Hippocampal formation (tissue), 2 donors: Measurements from ENCODE around the gene KCTD19.
"Not testable (repeated sequence)": the region's sequence is repeated elsewhere in the genome, so short reads cannot be mapped to it uniquely, and the experiment has no call there.

Source experiments
- DNase-seq, 2 donors: peaks; one replicate each; lab custom pipeline; 2025; lab: John Stamatoyannopoulos, UW

Gene KCTD19

DNA sequence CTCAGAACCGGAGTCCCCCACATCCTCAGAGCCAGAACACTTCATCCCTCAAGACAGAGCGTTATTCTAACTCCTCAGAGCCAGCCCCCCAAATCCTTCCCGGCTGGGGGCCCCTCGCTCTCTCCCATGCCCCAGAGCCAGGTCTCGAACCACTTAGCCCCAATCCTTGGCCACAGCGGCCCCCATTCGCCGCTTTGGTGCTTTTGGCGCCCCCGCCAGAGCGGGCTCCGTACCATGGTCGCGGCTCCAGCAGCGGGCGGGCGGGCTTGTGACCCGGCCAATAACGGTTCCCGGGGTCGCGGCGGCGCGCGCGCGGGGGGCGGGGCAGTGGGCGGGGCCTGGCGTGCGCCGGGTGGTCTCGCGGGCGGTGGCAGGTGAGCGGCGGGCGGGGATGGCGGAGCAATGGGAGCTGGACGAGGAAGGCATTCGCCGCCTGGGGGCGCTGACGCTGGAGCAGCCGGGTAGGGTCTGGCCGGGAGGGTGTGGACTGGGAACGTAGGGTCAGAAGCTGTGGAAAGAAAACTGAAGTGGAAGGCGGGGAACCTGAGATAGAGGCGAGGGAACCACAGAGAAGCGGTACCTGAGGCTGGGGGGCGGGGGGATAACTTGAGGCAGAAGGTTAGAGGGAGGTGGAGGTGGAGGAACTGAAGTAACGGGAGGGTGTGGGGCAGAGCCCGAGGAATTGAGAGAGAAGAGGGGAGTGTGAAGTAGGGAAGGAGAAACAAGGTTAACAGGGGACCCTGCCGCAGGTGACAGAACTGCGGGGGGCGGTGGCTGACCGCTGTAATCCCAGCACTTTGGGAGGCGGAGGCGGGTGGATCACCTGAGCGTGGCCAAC lies at the start of gene KCTD19, which contains the start of gene LRRC36:
TSS of gene KCTD19 (minus strand) at position 270 of the 838 bp plus-strand sequence. CDS start at position 236, 34 bp downstream.
TSS of gene LRRC36 (plus strand) at position 344 of the 838 bp plus-strand sequence. CDS start at position 392, 48 bp downstream.
- peak in 1 of 2 donors; percentile 13 for DNase-seq

- not testable (repeated sequence) for DNase-seq
These were observed 49.5 kb upstream of the KCTD19 start for GRCh38 chr16:67376012-67376411.

- peak in 1 of 2 donors; percentile 57 for DNase-seq
These were observed 46.1 kb upstream of the KCTD19 start for GRCh38 chr16:67372664-67373063.

- no peak for DNase-seq
These were observed 44.1 kb upstream of the KCTD19 start for GRCh38 chr16:67370661-67371060.

DNA sequence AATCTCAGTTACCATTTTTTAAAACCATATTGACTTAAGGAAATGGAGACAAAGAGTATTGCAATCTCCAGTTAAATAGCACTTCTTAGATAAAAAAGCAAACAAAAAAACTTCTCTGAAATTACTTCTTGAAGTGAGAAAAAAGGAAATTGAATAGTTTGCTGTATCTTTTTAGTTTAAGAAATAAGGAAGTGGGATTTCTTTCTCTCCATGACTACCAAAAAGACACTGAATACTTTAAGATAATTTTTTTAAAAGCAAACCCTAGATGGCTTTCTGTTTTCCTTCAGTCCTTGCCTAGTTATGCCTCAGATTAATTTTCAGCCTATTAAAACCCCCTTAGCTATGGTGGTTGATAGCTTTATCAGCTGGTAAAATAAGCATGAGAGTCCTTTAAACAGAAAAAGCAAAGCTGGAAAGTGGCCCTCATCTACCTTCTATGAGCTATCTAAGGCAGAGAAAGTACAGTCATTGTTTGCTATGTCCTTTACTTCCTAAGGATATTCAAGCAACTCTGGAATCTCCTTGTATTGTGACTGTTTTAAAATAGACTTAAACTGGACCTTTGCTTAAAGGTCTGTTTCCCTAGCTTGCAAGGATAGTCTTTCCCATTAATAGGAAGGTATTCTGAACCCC lies 38.2 kb upstream of the KCTD19 start:
- DNase-seq = no peak

DNA sequence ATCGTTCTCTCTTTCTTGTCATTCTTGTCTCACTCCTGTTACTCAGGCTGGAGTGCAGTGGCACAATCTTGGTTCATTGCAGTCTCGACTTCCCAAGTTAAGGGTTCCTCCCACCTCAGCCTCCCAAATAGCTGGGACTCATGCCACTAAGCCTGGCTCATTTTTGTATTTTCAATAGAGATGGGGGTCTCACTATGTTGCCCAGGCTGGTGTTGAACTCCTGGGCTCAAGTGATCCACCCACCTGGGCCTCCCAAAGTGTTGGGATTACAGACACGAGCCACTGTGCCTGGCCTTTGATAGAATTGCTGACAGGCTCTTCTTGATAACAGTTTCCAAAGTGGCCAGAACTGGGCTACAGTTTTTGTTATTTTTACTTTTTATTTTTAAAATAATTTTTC lies 34.5 kb upstream of the KCTD19 start:
- no peak for DNase-seq

DNA sequence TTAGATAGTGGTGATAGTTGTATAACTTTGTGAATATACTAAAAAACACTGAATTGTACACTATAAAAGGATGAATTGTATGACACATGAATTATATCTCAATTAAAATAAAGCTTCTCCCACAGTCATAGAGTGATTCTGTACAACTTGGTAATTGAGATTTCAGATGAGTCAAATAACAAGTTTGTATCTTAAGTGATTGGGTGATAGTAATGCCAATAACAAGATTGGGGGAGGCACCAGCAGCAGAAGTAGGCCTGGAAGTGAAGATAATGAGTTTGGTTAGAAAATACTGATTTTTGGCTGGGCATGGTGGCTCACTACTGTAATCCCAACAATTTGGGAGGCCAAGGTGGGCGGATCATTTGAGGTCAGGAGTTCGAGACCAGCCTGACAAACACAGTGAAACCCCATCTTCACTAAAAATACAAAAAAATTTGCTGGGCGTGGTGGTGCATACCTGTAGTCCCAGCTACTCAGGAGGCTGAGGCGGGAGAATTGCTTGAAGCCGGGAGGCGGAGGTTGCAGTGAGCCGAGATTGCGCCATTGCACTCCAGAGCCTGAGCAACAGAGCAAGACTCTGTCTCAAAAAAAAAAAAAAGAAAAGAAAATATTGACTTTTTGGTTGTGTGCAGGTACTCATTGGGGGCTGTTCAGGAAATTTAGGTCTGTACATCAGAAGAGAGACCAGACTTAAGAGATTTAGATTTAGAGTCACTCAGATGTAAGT lies 33.2 kb upstream of the KCTD19 start:
- DNase-seq = not testable (repeated sequence)

DNA sequence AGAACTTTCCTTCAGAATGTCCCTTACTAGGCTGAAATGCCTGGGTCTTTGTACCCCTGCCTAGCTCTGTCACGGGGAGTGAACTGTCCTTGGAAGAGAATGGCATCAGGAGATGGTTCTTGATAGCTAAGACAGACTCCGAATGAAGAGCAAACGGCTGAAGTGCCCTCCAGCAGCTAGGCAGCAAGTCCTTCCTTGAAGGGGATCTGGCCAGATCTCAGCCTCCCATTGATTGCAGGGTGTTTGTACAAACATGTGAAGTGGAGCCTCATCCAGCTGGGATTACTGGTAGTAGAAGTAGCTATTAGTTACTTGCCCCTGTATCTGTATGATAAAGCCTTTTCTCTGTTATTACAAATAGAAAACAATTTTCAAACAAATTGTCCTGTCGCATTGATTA lies 31.0 kb upstream of the KCTD19 start:
- no peak for DNase-seq

GRCh38 chr16:67356396-67356795 lies 29.9 kb upstream of the KCTD19 start:
- DNase-seq = no peak

- not testable (repeated sequence) for DNase-seq
These were observed 25.9 kb upstream of the KCTD19 start for GRCh38 chr16:67352463-67352862.

DNA sequence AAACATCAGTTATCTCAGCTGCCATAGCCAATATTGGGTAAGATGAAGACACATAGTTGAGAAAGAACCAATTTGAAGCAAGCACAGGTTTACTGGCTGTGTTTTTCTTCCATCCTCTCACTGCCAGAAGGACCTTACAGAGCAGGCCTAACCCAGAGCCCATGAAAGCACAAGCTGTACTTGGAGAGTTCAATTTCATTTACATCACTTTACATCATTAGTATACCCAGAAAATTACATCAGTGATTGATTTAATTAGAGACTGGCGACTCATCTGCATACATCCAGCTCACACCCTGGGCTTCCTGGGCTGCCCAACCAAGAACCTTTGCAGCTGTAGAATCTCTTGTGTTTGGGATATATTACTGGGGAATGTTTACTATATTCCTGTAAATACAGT lies 23.8 kb upstream of the KCTD19 start:
- DNase-seq = no peak

GRCh38 chr16:67349172-67349571 lies 22.6 kb upstream of the KCTD19 start:
- DNase-seq = no peak

DNA sequence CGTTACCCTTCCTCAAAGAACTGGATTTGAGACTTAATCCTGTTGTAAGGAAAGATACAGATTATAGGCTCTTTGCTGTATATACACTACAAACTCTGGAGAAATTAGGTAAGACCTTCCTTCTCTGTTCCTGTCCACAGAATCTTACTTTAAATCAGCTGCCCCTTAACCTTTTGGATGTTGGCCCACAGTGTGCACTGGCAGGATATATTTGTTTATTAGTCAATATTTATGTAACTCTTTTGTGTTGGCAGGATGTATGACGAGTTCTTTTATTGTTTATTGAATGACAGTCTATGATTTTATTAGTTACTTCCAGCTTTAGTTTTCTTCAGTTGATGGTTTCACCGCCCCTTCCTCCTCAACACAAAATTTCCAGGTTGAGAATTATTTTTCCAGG lies 19.8 kb upstream of the KCTD19 start:
- no peak for DNase-seq

DNA sequence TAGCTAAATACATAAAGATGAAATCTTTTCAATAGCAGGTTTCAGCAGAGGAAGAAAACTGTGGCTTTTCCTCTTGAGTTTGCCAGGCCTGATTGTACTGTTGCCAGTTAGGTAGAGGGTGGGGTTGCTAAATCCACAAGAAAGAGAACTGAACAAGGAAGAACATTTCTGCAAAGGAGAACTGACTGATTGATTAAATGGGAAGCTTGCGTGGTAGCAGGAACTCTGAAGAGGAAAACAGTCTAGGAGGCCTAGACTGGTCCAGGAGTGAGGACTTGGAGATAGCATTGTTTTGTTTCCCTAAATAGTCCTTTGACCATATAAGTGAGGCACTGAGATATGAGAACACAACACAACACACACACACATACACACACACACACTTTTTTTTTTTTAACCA lies 18.9 kb upstream of the KCTD19 start:
- no peak for DNase-seq

DNA sequence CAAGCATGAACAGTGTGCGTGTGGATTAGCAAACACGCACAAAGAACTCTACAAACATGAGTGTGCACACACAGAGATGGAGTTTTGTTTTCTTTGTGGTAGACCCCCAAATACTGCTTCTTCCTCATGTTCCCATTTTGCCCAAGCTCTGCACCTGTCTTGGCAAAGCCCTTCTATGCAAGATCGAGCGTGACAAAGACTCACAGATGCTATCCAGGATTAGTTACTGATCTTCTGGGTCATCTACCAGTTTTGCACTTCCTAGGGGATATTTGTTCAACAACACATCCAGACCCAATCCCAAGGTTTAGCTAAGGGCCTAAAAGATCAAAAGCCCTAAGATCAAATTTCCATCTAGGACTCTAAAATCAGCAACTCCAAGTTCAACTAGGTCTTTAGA lies 16.1 kb upstream of the KCTD19 start:
- no peak for DNase-seq

DNA sequence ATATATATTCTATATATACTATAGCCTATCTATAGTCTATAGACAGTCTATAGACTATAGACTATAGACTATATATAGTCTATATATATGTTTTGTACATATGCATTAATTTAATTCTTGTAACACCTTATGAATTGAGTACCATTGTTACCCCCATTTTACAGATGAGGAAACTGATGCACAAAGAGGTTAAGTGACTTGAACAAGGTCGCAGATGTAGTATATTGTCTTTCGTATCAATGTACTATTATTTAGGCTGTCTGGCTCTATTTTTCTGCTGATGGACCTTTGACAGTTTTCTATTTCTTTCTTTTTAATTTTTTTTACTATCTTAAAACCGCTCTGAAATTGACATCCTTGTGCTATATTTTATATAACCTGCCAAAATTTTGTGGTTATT lies 14.7 kb upstream of the KCTD19 start:
- no peak for DNase-seq

- DNase-seq = no peak
These were observed 12.9 kb upstream of the KCTD19 start for GRCh38 chr16:67339453-67339852.

GRCh38 chr16:67336648-67337047 lies 10.1 kb upstream of the KCTD19 start:
- DNase-seq = no peak

DNA sequence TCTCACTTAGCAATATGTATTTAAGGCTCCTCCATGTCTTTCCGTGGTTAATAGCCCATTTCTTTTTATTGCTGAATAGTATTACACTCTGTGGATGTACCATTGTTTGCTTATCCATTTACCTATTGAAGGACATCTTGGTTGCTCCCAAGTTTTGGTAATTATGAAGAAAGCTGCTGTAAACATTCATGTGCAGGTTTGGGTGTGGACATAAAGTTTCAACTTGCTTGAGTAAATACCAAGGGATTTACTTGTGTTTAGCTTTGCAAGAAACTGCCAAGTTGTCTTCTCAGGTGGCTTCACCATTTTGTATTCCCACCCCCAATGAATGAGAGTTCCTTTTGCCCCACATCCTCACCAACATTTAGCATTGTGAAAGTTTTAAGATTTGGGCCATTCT lies 9.6 kb upstream of the KCTD19 start:
- no peak for DNase-seq

DNA sequence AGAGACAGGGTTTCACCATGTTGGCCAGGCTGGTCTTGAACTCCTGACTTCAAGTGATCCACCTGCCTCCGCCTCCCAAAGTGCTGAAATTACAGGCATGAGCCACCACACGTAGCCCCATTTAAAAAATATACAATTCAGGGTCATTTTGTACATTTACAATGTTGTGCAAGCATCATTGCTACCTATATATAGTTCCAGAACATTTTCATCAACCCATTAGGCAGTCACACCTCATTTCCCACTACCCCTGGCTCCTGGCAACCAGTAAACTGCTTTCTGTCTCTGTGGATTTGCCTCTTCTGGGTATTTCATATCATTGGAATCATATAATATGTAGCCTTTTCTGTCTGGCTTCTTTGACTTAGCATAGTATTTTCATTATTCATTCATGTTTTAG lies 6.8 kb upstream of the KCTD19 start:
- DNase-seq = no peak

DNA sequence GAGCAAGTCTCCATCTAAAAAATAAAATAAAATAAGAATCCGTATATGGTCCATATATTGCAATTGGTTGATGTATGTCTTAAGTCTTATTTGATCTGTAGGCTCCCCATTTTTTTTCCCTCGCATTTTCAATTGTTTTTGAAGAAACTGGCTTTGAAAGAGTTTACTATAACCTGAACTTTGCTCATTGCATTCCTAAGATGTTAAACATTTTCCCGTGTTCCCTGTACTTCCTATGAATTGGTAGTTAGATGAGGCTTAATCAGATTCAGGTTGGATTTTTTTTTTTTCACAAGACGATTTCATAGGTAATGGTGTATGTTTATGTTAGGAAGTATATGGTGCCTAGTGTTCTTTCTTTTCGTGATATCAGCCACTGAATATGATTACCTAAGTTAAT lies 3.4 kb upstream of the KCTD19 start:
- DNase-seq = no peak

- no peak for DNase-seq
These were observed 1.2 kb upstream of the KCTD19 start for GRCh38 chr16:67327743-67328142.

DNA sequence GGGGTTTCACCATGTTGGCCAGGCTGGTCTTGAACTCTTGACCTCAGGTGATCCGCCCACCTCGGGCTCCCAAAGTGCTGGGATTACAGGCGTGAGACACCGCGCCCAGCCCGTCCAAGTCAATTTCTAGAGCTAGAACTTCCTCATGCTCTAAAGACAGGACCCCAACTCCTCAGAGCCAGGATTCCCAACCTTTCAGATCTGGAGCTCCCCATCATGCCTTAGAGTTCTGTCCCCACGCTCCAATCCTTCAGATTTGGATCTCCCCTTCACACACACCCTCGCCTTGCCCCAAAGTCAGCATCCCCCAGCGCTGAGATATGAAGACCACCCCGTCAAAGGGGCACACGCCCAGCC lies 448 bp downstream of the KCTD19 start:
- DNase-seq = no peak
